DND-41 (cell line): ENCODE data around the gene SLC37A2.

Source experiments
- EZH2 ChIP-seq: IDR thresholded peaks from 3 replicates; pipeline ENCODE4 v1.6.1; 2012; ENCODE audit warnings: borderline replicate concordance, low read depth, mild to moderate bottlenecking, moderate library complexity, low read length, inconsistent platforms; ENCODE audit not compliant: severe bottlenecking
- TF ChIP-seq, protein P1 (sequence below): IDR thresholded peaks from 2 replicates; pipeline ENCODE4 v1.5.1; 2012; ENCODE audit warnings: borderline replicate concordance, low read length, moderate library complexity, mild to moderate bottlenecking; ENCODE audit not compliant: poor library complexity, severe bottlenecking; ENCODE audit errors: extremely low read depth

DNA sequence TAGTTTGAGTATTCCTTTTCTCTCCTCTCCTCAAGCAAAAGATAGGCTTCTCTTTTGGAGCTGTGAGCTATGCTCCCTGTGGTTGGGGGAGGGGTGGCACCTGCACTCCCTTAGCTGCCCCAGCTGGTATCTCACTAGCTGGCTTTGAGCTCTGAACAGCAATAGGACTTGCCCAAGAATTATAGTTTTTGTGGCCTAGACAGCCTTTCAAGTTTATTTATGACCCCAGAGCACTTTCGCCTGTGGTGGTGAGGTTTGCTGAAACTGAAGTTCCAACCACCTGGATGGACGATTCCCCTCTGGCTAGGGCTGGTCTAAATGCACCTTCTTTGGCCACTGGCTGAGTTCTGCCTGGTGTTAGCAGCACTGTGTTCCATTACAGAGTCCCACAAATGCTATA lies 37.1 kb upstream of the SLC37A2 start:
- TF ChIP-seq, protein P1, sequence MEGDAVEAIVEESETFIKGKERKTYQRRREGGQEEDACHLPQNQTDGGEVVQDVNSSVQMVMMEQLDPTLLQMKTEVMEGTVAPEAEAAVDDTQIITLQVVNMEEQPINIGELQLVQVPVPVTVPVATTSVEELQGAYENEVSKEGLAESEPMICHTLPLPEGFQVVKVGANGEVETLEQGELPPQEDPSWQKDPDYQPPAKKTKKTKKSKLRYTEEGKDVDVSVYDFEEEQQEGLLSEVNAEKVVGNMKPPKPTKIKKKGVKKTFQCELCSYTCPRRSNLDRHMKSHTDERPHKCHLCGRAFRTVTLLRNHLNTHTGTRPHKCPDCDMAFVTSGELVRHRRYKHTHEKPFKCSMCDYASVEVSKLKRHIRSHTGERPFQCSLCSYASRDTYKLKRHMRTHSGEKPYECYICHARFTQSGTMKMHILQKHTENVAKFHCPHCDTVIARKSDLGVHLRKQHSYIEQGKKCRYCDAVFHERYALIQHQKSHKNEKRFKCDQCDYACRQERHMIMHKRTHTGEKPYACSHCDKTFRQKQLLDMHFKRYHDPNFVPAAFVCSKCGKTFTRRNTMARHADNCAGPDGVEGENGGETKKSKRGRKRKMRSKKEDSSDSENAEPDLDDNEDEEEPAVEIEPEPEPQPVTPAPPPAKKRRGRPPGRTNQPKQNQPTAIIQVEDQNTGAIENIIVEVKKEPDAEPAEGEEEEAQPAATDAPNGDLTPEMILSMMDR = no peak
- no peak for TF ChIP-seq EZH2
